Measurements from ENCODE around the gene SIGLEC10. TPM values are rescaled to one million over a fixed set of nuclear protein-coding genes. Genes with fewer than 3 reads are reported as not detected.

SIGLEC10 gene
- total RNA-seq, 1 donor from 2014 or later, result 4.0 TPM

DNA sequence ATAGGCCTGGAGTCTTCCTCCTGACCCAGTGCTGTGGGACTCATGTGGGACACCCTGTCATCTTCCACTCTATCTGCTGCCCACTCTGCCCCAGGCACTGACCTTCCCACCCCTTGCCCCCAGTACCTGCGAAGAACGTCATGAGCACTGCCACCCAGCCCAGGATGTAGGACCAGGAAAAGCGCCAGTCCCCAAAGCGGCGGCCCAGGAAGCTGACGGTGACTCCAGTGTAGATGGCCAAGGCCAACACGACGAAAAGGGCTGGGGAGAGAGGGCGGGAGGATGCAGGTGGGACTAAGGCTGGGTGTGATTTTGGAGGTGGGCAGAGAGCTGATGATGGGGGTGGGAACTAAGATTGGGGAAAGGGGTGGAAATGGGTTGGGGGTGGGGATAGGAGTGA is 37.1 kb downstream of the SIGLEC10 start:
- Mint-ChIP-seq H3K27me3 (ENCODE audit: low read depth) (no peaks in the 10 kb centered on the region), H3K36me3 (ENCODE audit: low read depth) (peaks cover 7% of the 10 kb centered on the region), H3K4me1 (ENCODE audit: low read depth) (peaks cover 29% of the 10 kb centered on the region), H3K4me3 (ENCODE audit: low read depth) (no peak overlapping the region), H3K9me3 (no peaks in the 10 kb centered on the region), H3K27ac (peak overlapping the region; percentile 4)
- no peak for DNase-seq (ENCODE audit: low spot score)
- intact Hi-C loops (cut with micrococcal nuclease), result no loop called here

DNA sequence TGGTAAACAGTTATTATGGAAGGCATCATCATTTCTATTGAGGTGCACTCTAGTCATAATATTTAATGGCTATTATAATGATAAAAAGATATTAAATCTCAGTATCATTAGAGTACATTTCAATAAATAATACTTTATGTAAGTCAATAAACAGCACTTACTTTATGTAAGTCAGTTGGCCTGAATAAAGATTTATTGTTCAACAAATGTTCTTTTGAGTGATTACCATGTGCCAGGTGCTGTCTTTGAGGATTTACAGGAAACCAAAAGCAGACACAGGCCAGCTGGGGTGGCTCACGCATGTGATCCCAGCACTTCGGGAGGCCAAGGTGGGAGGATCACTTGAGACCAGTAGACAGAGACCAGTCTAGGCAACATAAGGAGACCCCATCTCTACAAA is 40.0 kb downstream of the SIGLEC10 start:
- Mint-ChIP-seq H3K9me3 (no peaks in the 10 kb centered on the region), H3K27me3 (ENCODE audit: low read depth) (no peaks in the 10 kb centered on the region), H3K4me1 (ENCODE audit: low read depth) (peaks cover 55% of the 10 kb centered on the region), H3K36me3 (ENCODE audit: low read depth) (peaks cover 15% of the 10 kb centered on the region), H3K4me3 (ENCODE audit: low read depth) (no peak overlapping the region), H3K27ac (no peak overlapping the region)
- no peak for DNase-seq (ENCODE audit: low spot score)
- intact Hi-C loops (cut with micrococcal nuclease), result no loop called here

DNA sequence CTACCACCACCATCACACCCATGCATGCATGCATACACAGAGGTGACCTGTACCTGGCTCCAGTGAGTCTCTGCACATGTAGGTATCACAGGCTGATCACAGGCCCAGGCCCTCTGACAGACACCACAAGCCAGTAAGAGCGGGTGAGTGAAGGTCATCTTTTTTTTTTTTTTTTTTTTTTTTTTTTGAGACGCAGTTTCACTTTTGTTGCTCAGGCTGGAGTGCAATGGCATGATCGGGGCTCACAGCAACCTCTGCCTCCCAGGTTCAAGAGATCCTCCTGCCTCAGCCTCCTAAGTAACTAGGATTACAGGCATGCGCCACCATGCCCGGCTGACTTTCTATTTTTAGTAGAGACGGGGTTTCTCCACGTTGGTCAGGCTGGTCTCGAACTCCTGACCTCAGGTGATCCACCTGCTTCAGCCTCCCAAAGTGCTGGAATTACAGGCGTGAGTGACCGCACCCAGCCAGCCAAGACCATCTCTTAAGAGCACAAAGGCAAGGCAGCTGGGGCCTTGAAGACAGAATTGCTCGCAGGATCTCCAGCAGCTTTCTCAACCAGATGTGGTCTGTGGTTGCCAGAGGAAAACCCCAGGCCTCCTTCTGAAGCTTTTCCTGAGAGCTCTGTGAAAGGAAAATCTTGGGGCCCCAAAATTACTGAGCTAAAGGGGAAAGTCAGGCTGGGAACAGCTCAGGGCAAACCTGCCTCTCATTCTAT is 41.8 kb downstream of the SIGLEC10 start:
- intact Hi-C loops (cut with micrococcal nuclease), result no loop called here
- DNase-seq (ENCODE audit: low spot score), result no peak
- Mint-ChIP-seq H3K36me3 (ENCODE audit: low read depth) (peaks cover 25% of the 10 kb centered on the region), H3K4me1 (ENCODE audit: low read depth) (peaks cover 64% of the 10 kb centered on the region), H3K9me3 (no peaks in the 10 kb centered on the region), H3K4me3 (ENCODE audit: low read depth) (peak overlapping the region; percentile 83), H3K27me3 (ENCODE audit: low read depth) (no peaks in the 10 kb centered on the region), H3K27ac (peak overlapping the region; percentile 94)

DNA sequence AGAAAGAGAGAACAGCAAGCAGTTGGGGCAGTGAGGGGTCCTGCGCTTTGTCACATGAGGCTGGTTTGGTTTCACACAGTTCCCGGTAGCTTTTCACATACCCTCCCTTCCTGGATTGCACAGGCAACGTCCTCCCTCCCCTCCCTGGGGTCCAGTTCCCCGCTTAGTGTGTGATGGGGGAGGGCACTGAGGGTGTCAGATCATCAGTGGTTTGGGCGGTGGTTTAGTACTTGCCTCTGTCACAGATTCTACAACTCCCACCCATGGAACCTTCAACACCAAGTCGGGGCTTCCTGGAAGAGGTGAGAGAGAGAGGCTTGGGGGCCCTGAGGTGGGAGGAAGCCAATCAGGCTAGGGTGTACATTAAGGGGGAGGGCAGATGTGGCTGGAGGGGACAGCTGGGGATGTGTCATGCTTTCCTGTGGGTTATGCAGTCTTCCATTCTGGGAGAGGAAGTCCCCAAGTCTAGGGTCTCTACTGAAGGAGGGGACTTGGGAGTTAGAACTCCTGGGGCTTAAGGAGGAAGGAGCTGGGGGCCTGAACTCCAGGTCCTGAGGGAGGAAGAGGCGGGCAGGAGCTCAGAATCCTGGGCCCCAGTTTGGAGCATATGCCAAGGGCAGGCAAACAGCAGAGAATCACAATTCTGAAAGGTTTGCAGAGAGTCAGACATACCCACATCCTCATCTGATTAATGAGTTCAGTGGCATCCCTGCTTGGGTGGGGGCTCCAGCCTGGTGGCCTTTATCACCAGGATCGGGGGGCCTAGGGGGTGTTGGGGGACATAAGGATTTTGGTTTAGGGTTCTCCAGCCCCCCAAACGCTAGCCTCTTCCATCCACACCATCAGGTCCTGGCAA is 44.6 kb downstream of the SIGLEC10 start, which contains the start of gene NKG7:
Gene NKG7, minus strand, starts transcription at position 6 of the 856 bp plus-strand sequence. CDS start 119 bp downstream, outside the sequence.
- no peaks in the 10 kb centered on the region for H3K9me3 Mint-ChIP-seq
- H3K4me3 Mint-ChIP-seq (ENCODE audit: low read depth), result peak within 1 kb of the TSS; percentile 84
- H3K36me3 Mint-ChIP-seq (ENCODE audit: low read depth), result peaks cover 37% of the 10 kb centered on the region
- DNase-seq (ENCODE audit: low spot score), result peak; percentile 72
- H3K4me1 Mint-ChIP-seq (ENCODE audit: low read depth), result peaks cover 65% of the 10 kb centered on the region
- H3K27me3 Mint-ChIP-seq (ENCODE audit: low read depth), result no peaks in the 10 kb centered on the region
- H3K27ac Mint-ChIP-seq, result peak within 1 kb of the TSS; percentile 94
- intact Hi-C loops (cut with micrococcal nuclease), result loop anchor here (1.0 to 2.0 kb wide), 2 partner anchors 21 to 68 kb away; no protein-coding TSS in a partner anchor

DNA sequence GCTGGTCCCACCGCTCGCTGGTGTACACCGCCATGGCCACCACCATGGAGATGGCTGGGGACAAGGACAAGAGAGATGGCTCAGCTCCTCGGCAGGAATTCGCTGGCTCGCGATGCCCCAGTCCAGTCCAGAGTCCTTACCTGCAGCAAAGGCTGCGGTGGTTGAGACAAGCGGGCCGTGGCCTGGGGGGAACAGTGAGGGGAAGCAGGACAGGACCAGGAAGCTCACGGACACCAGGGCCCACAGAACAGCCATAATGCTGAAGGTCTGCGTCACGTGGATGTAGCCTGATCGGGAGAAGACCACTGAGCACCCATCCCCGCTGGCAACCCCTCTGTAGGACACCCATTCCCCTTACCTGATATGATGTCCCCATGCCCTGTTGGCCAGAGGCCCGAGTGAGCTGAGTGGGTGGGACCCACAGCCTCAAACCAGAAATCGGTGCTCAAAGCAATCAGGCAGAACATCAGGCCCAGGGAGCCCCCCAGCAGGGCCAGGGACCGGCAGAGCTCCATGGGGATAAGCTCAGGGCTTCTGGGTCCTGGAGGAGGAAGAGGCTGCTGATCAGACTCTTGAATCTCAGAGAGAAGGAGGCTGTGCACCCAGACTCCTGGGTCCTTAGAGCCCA is 45.3 kb downstream of the SIGLEC10 start:
- intact Hi-C loops (cut with micrococcal nuclease), result loop anchor here (2.0 kb wide), 1 partner anchor 69 kb away; no protein-coding TSS in a partner anchor
- Mint-ChIP-seq H3K27me3 (ENCODE audit: low read depth) (no peaks in the 10 kb centered on the region), H3K9me3 (no peaks in the 10 kb centered on the region), H3K4me1 (ENCODE audit: low read depth) (peaks cover 65% of the 10 kb centered on the region), H3K27ac (peak overlapping the region; percentile 94), H3K36me3 (ENCODE audit: low read depth) (peaks cover 37% of the 10 kb centered on the region), H3K4me3 (ENCODE audit: low read depth) (peak overlapping the region; percentile 84)
- no peak for DNase-seq (ENCODE audit: low spot score)

DNA sequence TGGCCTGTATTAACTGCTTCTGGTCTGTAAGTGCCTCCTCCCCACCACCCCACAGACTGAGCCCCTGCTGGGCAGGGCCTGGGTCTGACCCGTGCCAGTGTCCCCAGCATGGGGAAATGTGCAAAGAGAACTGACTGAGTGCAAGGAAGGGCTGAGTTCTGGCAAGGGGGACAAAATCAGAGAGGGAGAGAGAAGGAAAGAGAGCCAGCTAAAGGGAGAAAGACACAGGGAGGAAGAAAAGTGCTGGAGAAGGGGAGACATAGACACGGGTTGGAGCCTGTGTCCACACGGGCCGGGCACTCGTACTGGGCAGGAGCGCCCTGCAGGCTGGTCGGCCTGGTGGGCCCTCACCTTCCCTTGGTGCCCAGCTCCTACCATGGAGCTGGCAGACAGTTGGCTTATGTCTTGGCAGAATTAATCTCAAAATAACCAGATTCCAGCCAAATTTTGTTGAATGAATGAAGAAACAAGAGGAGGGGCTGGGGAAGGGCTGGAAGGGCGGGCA is 46.2 kb downstream of the SIGLEC10 start:
- no peak for DNase-seq (ENCODE audit: low spot score)
- Mint-ChIP-seq H3K36me3 (ENCODE audit: low read depth) (peaks cover 40% of the 10 kb centered on the region), H3K4me3 (ENCODE audit: low read depth) (peak overlapping the region; percentile 84), H3K9me3 (no peaks in the 10 kb centered on the region), H3K27ac (peak overlapping the region; percentile 94), H3K27me3 (ENCODE audit: low read depth) (no peaks in the 10 kb centered on the region), H3K4me1 (ENCODE audit: low read depth) (peaks cover 58% of the 10 kb centered on the region)
- intact Hi-C loops (cut with micrococcal nuclease), result no loop called here

DNA sequence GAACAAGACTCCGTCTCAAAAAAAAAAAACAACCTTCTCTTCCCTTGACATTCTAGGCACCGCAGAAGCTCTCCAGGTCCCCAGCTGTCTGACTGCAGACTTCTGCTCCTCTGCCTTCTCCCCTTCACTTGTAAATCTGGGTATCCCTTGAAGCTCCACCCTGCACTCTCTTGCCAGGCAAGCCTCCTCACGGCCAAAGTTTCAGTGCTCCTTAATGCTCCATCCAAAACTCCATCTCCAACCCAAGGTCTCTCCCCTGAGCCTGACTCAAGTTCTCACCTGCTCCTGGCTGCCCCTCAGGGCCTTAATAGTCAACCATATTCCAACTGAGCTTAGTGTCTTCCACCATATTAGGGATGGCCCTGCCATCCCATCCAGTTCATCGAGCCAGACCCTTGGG is 47.2 kb downstream of the SIGLEC10 start:
- H3K27ac Mint-ChIP-seq, result peak overlapping the region; percentile 94
- no peaks in the 10 kb centered on the region for H3K9me3 Mint-ChIP-seq
- no peak for DNase-seq (ENCODE audit: low spot score)
- peaks cover 53% of the 10 kb centered on the region for H3K4me1 Mint-ChIP-seq (ENCODE audit: low read depth)
- intact Hi-C loops (cut with micrococcal nuclease), result no loop called here
- H3K36me3 Mint-ChIP-seq (ENCODE audit: low read depth), result peaks cover 46% of the 10 kb centered on the region
- peak overlapping the region; percentile 84 for H3K4me3 Mint-ChIP-seq (ENCODE audit: low read depth)
- no peaks in the 10 kb centered on the region for H3K27me3 Mint-ChIP-seq (ENCODE audit: low read depth)

DNA sequence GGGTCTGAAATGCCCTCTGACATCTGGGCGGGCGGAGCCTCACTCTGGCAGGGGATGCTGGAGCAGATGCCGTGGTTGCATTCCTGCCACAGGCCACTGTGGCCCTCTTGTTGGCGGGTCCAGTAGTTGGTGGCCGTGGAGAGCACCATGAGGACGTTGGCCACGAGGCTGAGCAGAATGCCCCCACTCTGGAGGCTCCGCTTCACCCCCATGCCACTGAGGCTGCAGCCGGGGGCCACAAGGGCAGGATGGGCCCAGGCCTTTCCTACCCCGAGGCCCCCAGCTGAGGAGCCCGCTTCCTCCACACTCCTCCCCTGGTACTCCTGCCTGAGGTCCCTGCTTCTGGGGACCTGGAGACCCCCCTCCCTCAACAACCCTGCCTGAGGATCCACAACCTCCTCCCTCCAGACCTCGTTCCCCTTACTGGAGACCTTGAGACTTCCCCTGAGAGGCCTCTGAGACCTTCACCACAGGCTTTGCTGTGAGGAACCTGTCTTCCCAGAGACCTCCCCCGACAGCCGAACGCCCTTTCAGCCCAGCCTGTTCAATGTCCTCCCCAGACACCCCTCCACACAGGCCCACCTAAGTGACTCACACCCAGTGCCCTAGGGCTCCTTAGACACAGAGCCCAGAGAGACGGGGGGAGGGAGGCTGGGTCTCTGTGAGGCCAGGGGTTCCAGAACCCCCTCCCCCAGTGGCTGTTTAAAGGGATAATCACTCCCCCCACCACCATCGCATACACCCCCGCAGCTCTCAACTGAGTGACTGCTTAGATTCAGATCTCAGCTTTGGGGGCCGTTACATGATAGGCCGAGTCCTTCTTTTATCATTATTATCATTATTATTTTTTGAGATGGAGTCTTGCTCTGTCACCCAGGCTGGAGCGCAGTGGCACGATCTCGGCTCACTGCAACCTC is 48.8 kb downstream of the SIGLEC10 start, which contains the start of gene CLDND2:
Gene CLDND2, minus strand, starts transcription at position 638 of the 917 bp plus-strand sequence. Its CDS starts 426 bp downstream, at position 212.
- no peak for DNase-seq (ENCODE audit: low spot score)
- Mint-ChIP-seq H3K9me3 (no peaks in the 10 kb centered on the region), H3K4me3 (ENCODE audit: low read depth) (peak within 1 kb of the TSS; percentile 98), H3K27ac (peak within 1 kb of the TSS; percentile 95), H3K4me1 (ENCODE audit: low read depth) (peaks cover 51% of the 10 kb centered on the region), H3K36me3 (ENCODE audit: low read depth) (peaks cover 51% of the 10 kb centered on the region), H3K27me3 (ENCODE audit: low read depth) (no peaks in the 10 kb centered on the region)
- intact Hi-C loops (cut with micrococcal nuclease), result no loop called here

DNA sequence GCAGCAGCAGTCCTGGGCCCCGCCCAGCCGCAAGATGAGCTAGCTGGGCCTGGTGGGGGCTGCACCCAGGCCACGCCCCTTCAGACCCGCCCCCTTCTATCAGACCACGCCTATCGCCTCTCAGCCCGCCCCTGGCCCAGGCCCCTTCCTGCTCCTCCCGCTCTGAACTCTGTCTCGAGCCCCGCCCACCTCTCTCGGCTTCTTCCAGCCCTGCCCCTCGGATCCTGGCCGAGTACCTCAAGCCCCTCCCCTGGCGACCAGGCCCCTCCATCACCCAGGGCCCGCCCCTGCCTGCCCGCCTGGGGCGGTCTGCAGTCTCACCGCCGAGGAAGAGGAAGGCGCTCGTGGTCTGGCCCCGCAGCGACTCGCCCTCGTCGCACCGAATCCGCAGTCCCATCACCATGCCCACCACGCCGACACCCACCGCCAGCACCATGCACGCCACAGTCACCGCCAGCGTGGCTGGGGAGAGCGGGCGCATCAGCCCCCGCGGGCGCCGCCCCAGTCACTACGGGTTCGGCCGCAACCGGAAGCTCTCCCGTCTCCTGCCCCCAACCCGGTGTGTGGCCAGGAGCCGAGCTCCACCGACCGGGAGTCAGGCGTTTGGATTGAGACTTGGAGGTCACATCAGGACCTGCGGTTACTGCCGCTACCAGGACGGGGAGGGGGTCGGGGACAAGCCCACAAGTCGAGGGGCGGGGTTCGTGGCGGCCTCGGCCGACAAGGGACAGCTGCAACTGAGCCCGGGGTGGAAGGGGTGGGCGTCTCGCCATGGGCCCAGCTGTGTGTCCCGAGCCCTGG is 49.7 kb downstream of the SIGLEC10 start:
- H3K4me1 Mint-ChIP-seq (ENCODE audit: low read depth), result peaks cover 49% of the 10 kb centered on the region
- peaks cover 57% of the 10 kb centered on the region for H3K36me3 Mint-ChIP-seq (ENCODE audit: low read depth)
- H3K27me3 Mint-ChIP-seq (ENCODE audit: low read depth), result no peaks in the 10 kb centered on the region
- peak overlapping the region; percentile 95 for H3K27ac Mint-ChIP-seq
- no peaks in the 10 kb centered on the region for H3K9me3 Mint-ChIP-seq
- intact Hi-C loops (cut with micrococcal nuclease), result loop anchor here (1.0 kb wide), 2 partner anchors 27 to 28 kb away; no protein-coding TSS in a partner anchor
- H3K4me3 Mint-ChIP-seq (ENCODE audit: low read depth), result peak overlapping the region; percentile 98
- peak; percentile 98 for DNase-seq (ENCODE audit: low spot score)

DNA sequence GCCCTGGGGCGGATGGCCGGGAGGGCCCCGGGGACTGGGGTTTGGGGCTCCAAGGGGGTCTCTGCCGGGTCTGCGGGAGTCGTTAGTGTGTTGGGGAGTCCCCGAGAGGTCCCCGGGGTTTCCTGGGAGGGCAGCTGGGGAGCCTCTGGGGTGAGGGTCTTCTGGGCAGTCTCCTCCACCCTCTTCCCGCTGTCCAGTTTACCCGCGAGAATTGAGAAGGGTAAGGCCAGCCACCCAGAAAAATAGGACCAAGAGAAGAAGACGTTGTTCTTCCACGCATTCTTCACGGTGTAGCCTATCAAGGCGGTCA is 50.2 kb downstream of the SIGLEC10 start:
- Mint-ChIP-seq H3K9me3 (no peaks in the 10 kb centered on the region), H3K27me3 (ENCODE audit: low read depth) (no peaks in the 10 kb centered on the region), H3K4me1 (ENCODE audit: low read depth) (peaks cover 51% of the 10 kb centered on the region), H3K36me3 (ENCODE audit: low read depth) (peaks cover 59% of the 10 kb centered on the region), H3K4me3 (ENCODE audit: low read depth) (peak overlapping the region; percentile 98), H3K27ac (peak overlapping the region; percentile 95)
- intact Hi-C loops (cut with micrococcal nuclease), result loop anchor here (1.0 kb wide), 2 partner anchors 27 to 28 kb away; no protein-coding TSS in a partner anchor
- DNase-seq (ENCODE audit: low spot score), result no peak

All from activated T-helper 2 cell treated with anti-CD3 and anti-CD28 coated beads, Interferon-gamma antibody, Interleukin-2, Interleukin-4, amounts not matched to agents 10 μg/mL and 5 μg/mL and 100 μg/mL, durations not matched to agents 14 hours and 24 hours and 36 hours (primary cell).